T-cell (primary cell): ENCODE data around the gene SPOPL. TPM values are rescaled to one million over a fixed set of nuclear protein-coding genes. Genes with fewer than 3 reads are reported as not detected.

ENCODE experiments used
- ATAC-seq, 4 experiments: fragments of 200-7000 bp in 3 of 4; fragments of 150-1000 bp in 1 of 4; cut with Tn5 transposase; replicated peaks in 1 of 4; 1 replicate in 3 of 4; 2 replicates in 1 of 4; pipeline ENCODE4 v1.10.0; 2021; ENCODE audit warnings: moderate library complexity in 3 of 4, mild to moderate bottlenecking in 2 of 4, moderate number of reproducible peaks in 1 of 4
- CTCF ChIA-PET, 2 donors: fragments of 300-600 bp; sonication (Branson Sonifier 250); formaldehyde crosslinking; loops; one replicate each; lab custom pipeline; 2022; ENCODE audit warnings: antibody characterized with exemption in 2 of 2; lab: Charles Lee
- POLR2A ChIA-PET, 2 donors: fragments of 300-600 bp; sonication (Branson Sonifier 250); formaldehyde crosslinking; loops; one replicate each; lab custom pipeline; 2022; ENCODE audit warnings: antibody characterized with exemption in 2 of 2; lab: Charles Lee
- DNase-seq, 35 experiments: peaks; one replicate each; pipeline versions ENCODE4 v3.0.0 to v3.0.0-alpha.2; 2013 to 2023
- H3K27ac ChIP-seq: one replicate; pipeline ENCODE4 v1.5.1; 2013; ENCODE audit warnings: low read length
- H3K27me3 ChIP-seq, 2 experiments: replicated peaks in 1 of 2; 1 replicate in 1 of 2; 2 replicates in 1 of 2; pipeline versions ENCODE4 v1.6.1 to v1.7.0; 2013; ENCODE audit warnings: low read length in 1 of 2, mixed read lengths in 1 of 2; ENCODE audit not compliant: control insufficient read depth in 2 of 2, insufficient read depth in 2 of 2; ENCODE audit errors: extremely low read depth in 1 of 2
- H3K36me3 ChIP-seq, 2 donors: 1 replicate in 1 of 2; 2 replicates in 1 of 2; pipeline versions ENCODE4 v1.6.1 to v1.7.0; 2013; ENCODE audit warnings: low read length in 1 of 2; ENCODE audit not compliant: control insufficient read depth in 2 of 2, insufficient read depth in 1 of 2; ENCODE audit errors: extremely low read depth in 1 of 2
- H3K4me1 ChIP-seq, 2 experiments: 1 replicate in 1 of 2; 2 replicates in 1 of 2; pipeline versions ENCODE4 v1.6.1 to v1.7.0; 2013; ENCODE audit warnings: low read length in 2 of 2, mixed read lengths in 1 of 2; ENCODE audit not compliant: insufficient read depth in 2 of 2, control insufficient read depth in 1 of 2; ENCODE audit errors: extremely low read depth in 1 of 2
- H3K4me3 ChIP-seq, 2 donors: 1 replicate in 1 of 2; 2 replicates in 1 of 2; pipeline versions ENCODE4 v1.5.1 to v1.7.0; 2013; ENCODE audit warnings: mild to moderate bottlenecking in 2 of 2, low read length in 1 of 2, moderate library complexity in 1 of 2; ENCODE audit not compliant: control insufficient read depth in 1 of 2; ENCODE audit errors: extremely low read depth in 1 of 2
- H3K9me3 ChIP-seq: 2 replicates; pipeline ENCODE4 v1.7.0; 2013
- H3K27ac Mint-ChIP-seq, 2 donors: one replicate each; pipeline ENCODE4 v1.8.0; 2020 to 2021; ENCODE audit warnings: mild to moderate bottlenecking in 2 of 2, mixed read lengths in 2 of 2
- H3K27me3 Mint-ChIP-seq, 2 donors: one replicate each; pipeline ENCODE4 v1.8.0; 2021 to 2022; ENCODE audit warnings: mixed read lengths in 2 of 2
- H3K36me3 Mint-ChIP-seq: one replicate; pipeline ENCODE4 v1.8.0; 2021; ENCODE audit warnings: mixed read lengths
- H3K4me1 Mint-ChIP-seq, 3 donors: one replicate each; pipeline ENCODE4 v1.8.0; 2020 to 2022; ENCODE audit warnings: mixed read lengths in 3 of 3, mild to moderate bottlenecking in 1 of 3
- H3K4me3 Mint-ChIP-seq, 3 donors: one replicate each; pipeline ENCODE4 v1.8.0; 2020 to 2022; ENCODE audit warnings: mild to moderate bottlenecking in 3 of 3, mixed read lengths in 3 of 3, moderate library complexity in 3 of 3
- H3K9me3 Mint-ChIP-seq, 3 donors: one replicate each; pipeline ENCODE4 v1.8.0; 2020 to 2022; ENCODE audit warnings: mixed read lengths in 3 of 3
- WGBS: methylation state at CpG from one replicate; pipeline ENCODE4 v1.1.5; 2013; ENCODE audit warnings: missing lambda C conversion rate; ENCODE audit not compliant: insufficient coverage; 5-methylcytosine and 5-hydroxymethylcytosine counted together
- total RNA-seq, 35 experiments: library from RNA in 6 of 35; stranded (reverse) in 6 of 35; fragments of 120-200 nt in 1 of 35; gene quantifications; one replicate each; pipeline versions ENCODE4 v1.2.1 to v1.2.4 and lab custom pipeline; 2013 to 2026

Gene SPOPL
- total RNA-seq, 5 donors from 2014 or later (not counting 1 experiment from before 2014, with no cell fraction given) = 10.4 to 22.0 (median 11.8) TPM

- Histone ChIP-seq H3K4me1 (no peaks in the 10 kb centered on the region), H3K4me3 (no peak overlapping the region), H3K9me3 (no peaks in the 10 kb centered on the region), H3K36me3 (no peaks in the 10 kb centered on the region), H3K27me3 (no peaks in the 10 kb centered on the region), H3K27ac (no peak overlapping the region)
- H3K4me3 Mint-ChIP-seq = no peak overlapping the region
- no CpG with 5 or more reads among the region's 1 CpG for WGBS
- no peak for ATAC-seq
- no peak overlapping the region for H3K27ac Mint-ChIP-seq
- H3K27me3 Mint-ChIP-seq = no peaks in the 10 kb centered on the region
- peaks cover 28% of the 10 kb centered on the region for H3K36me3 Mint-ChIP-seq
- no peaks in the 10 kb centered on the region for H3K4me1 Mint-ChIP-seq
- ChIA-PET POLR2A (no interaction called here), CTCF (no interaction called here)
- DNase-seq = no peak
- H3K9me3 Mint-ChIP-seq = no peaks in the 10 kb centered on the region
Measured at GRCh38 chr2:138589663-138590062, 88.1 kb downstream of the SPOPL start.

- peaks cover 35% of the 10 kb centered on the region for H3K36me3 Mint-ChIP-seq
- CTCF ChIA-PET = no interaction called here
- H3K27me3 Mint-ChIP-seq = no peaks in the 10 kb centered on the region
- Histone ChIP-seq H3K27ac (no peak overlapping the region), H3K4me3 (no peak overlapping the region), H3K36me3 (peaks cover 0 to 2% of the 10 kb centered on the region in 2 donors), H3K4me1 (no peaks in the 10 kb centered on the region), H3K27me3 (no peaks in the 10 kb centered on the region), H3K9me3 (no peaks in the 10 kb centered on the region)
- H3K27ac Mint-ChIP-seq = no peak overlapping the region
- POLR2A ChIA-PET = no interaction called here
- no peaks in the 10 kb centered on the region for H3K4me1 Mint-ChIP-seq
- WGBS = 92% methylated on average over 3 of the region's 3 CpGs
- ATAC-seq (no peak), DNase-seq (no peak)
- no peaks in the 10 kb centered on the region for H3K9me3 Mint-ChIP-seq
- H3K4me3 Mint-ChIP-seq = no peak overlapping the region
Measured at GRCh38 chr2:138596403-138596802, 94.8 kb downstream of the SPOPL start.

GRCh38 chr2:138600732-138601457, 99.3 kb downstream of the SPOPL start:
- Mint-ChIP-seq H3K4me1 (no peaks in the 10 kb centered on the region), H3K4me3 (no peak overlapping the region), H3K36me3 (peaks cover 20% of the 10 kb centered on the region), H3K27ac (no peak overlapping the region), H3K9me3 (no peaks in the 10 kb centered on the region), H3K27me3 (no peaks in the 10 kb centered on the region)
- DNase-seq = no peak
- ChIA-PET CTCF (no interaction called here), POLR2A (no interaction called here)
- Histone ChIP-seq H3K4me3 (no peak overlapping the region), H3K4me1 (no peaks in the 10 kb centered on the region), H3K27ac (no peak overlapping the region), H3K36me3 (peaks cover 0 to 2% of the 10 kb centered on the region in 2 donors), H3K27me3 (no peaks in the 10 kb centered on the region), H3K9me3 (no peaks in the 10 kb centered on the region)
- ATAC-seq = no peak
- no CpG with 5 or more reads among the region's 3 CpGs for WGBS

GRCh38 chr2:138601458-138602165, 100.0 kb downstream of the SPOPL start:
- H3K36me3 ChIP-seq = no peaks in the 10 kb centered on the region
- ATAC-seq = no peak
- Mint-ChIP-seq H3K4me1 (no peaks in the 10 kb centered on the region), H3K9me3 (no peaks in the 10 kb centered on the region), H3K27me3 (no peaks in the 10 kb centered on the region), H3K27ac (no peak overlapping the region), H3K36me3 (peaks cover 16% of the 10 kb centered on the region), H3K4me3 (no peak overlapping the region)
- ChIA-PET CTCF (no interaction called here), POLR2A (no interaction called here)
- no peak overlapping the region for H3K27ac ChIP-seq
- H3K27me3 ChIP-seq = no peaks in the 10 kb centered on the region
- no peak for DNase-seq
- no peak overlapping the region for H3K4me3 ChIP-seq
- 100% methylated on average over 1 of the region's 2 CpGs for WGBS
- H3K9me3 ChIP-seq = no peaks in the 10 kb centered on the region
- H3K4me1 ChIP-seq = no peaks in the 10 kb centered on the region

- WGBS = 91% methylated on average over 1 of the region's 1 CpG
- H3K4me1 Mint-ChIP-seq = no peaks in the 10 kb centered on the region
- CTCF ChIA-PET = no interaction called here
Measured at GRCh38 chr2:138602166-138602460, 100.5 kb downstream of the SPOPL start.

GRCh38 chr2:138607746-138608145, 106.2 kb downstream of the SPOPL start:
- Mint-ChIP-seq H3K4me3 (no peak overlapping the region), H3K27ac (no peak overlapping the region), H3K36me3 (peaks cover 3% of the 10 kb centered on the region), H3K9me3 (no peaks in the 10 kb centered on the region), H3K27me3 (no peaks in the 10 kb centered on the region), H3K4me1 (no peaks in the 10 kb centered on the region)
- ChIA-PET POLR2A (no interaction called here), CTCF (no interaction called here)
- H3K27me3 ChIP-seq = no peaks in the 10 kb centered on the region
- H3K4me1 ChIP-seq = no peaks in the 10 kb centered on the region
- no peaks in the 10 kb centered on the region for H3K9me3 ChIP-seq
- no peak overlapping the region for H3K4me3 ChIP-seq
- H3K36me3 ChIP-seq = no peaks in the 10 kb centered on the region
- ATAC-seq (no peak), DNase-seq (no peak)
- no CpG with 5 or more reads among the region's 2 CpGs for WGBS
- H3K27ac ChIP-seq = no peak overlapping the region

More at GRCh38 chr2:138602166-138602460, 100.5 kb downstream of the SPOPL start:
- ATAC-seq (no peak), DNase-seq (no peak)
- H3K4me1 ChIP-seq = no peaks in the 10 kb centered on the region
- Mint-ChIP-seq H3K27me3 (no peaks in the 10 kb centered on the region), H3K9me3 (no peaks in the 10 kb centered on the region), H3K36me3 (peaks cover 12% of the 10 kb centered on the region), H3K27ac (no peak overlapping the region), H3K4me3 (no peak overlapping the region)
- no peaks in the 10 kb centered on the region for H3K36me3 ChIP-seq
- no peaks in the 10 kb centered on the region for H3K27me3 ChIP-seq
- no peak overlapping the region for H3K27ac ChIP-seq
- no peak overlapping the region for H3K4me3 ChIP-seq
- POLR2A ChIA-PET = no interaction called here
- H3K9me3 ChIP-seq = no peaks in the 10 kb centered on the region
